ENCODE data around the gene ZNF569.

- TF ChIP-seq RCOR1 (conservative IDR thresholded peaks at IDR 0.05; ENCODE audit: low read depth, low read length) (no peak), EZH2 (IDR thresholded peaks at IDR 0.05; ENCODE audit: borderline replicate concordance, control insufficient read depth, low read depth, low read length) (no peak), TCF7 (IDR thresholded peaks at IDR 0.05; ENCODE audit: borderline replicate concordance) (no peak; the same call in 1 of the 2 replicates), TAF1 (IDR thresholded peaks at IDR 0.05; ENCODE audit: borderline replicate concordance, low read depth, low read length) (peak; percentile 43; the same call in 1 of the 2 replicates)
These were observed at the start of gene ZNF569 for GRCh38 chr19:37466798-37467607.
